Gastroesophageal sphincter (tissue), 3 donors: ENCODE measurements around the gene RNU1-1.
"Not testable (repeated sequence)": the region's sequence is repeated elsewhere in the genome, so short reads cannot be mapped to it uniquely, and the experiment has no call there.

Source experiments
- EP300 ChIP-seq: sonication (generic); formaldehyde crosslinking; IDR thresholded peaks from one replicate; pipeline ENCODE4 v1.6.1; 2017; ENCODE audit warnings: antibody characterized with exemption, mild to moderate bottlenecking
- POLR2A ChIP-seq, 2 donors: fragments of 450-650 bp; IDR thresholded peaks; one replicate each; pipeline ENCODE4 v1.6.1; 2017; ENCODE audit warnings: antibody characterized with exemption in 2 of 2, mild to moderate bottlenecking in 2 of 2, moderate library complexity in 1 of 2
- POLR2AphosphoS5 ChIP-seq: sonication (generic); formaldehyde crosslinking; IDR thresholded peaks from one replicate; pipeline ENCODE4 v1.6.1; 2017; ENCODE audit warnings: antibody characterized with exemption
- TF ChIP-seq, protein P1 (sequence below), 4 experiments: fragments of 200-600 bp in 2 of 4; fragments of 450-650 bp in 2 of 4; sonication (generic) in 1 of 4; IDR thresholded peaks; one replicate each; pipeline ENCODE4 v1.5.1; 2017 to 2019; ENCODE audit warnings: antibody characterized with exemption in 4 of 4, mild to moderate bottlenecking in 2 of 4, moderate library complexity in 2 of 4

DNA sequence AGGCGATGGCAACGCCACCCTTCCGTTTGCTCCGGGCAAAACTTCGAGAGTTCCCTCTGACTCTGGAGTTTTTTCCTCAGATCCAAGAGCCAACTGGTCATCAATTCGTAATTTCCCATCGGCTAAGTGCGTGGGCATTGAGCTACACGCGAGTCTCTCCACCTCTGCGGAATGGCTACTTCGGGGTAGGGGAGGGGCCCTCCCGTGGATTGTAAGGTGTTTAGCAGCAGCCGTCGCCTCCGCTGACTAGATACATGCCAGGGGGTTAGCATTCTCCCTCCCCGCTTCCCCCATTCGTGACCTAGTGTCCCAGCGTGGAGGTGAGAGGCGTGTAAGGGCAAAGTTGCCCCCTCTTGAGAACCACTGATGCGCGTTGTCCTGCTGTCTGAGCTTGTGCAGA, 21.8 kb upstream of the RNU1-1 start:
- not testable (repeated sequence) for TF ChIP-seq EP300; POLR2A (IDR thresholded peaks at IDR 0.05); POLR2AphosphoS5
- TF ChIP-seq, protein P1, sequence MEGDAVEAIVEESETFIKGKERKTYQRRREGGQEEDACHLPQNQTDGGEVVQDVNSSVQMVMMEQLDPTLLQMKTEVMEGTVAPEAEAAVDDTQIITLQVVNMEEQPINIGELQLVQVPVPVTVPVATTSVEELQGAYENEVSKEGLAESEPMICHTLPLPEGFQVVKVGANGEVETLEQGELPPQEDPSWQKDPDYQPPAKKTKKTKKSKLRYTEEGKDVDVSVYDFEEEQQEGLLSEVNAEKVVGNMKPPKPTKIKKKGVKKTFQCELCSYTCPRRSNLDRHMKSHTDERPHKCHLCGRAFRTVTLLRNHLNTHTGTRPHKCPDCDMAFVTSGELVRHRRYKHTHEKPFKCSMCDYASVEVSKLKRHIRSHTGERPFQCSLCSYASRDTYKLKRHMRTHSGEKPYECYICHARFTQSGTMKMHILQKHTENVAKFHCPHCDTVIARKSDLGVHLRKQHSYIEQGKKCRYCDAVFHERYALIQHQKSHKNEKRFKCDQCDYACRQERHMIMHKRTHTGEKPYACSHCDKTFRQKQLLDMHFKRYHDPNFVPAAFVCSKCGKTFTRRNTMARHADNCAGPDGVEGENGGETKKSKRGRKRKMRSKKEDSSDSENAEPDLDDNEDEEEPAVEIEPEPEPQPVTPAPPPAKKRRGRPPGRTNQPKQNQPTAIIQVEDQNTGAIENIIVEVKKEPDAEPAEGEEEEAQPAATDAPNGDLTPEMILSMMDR (IDR thresholded peaks at IDR 0.05), result not testable (repeated sequence)
